Measurements from ENCODE around the gene PDCD1.
"Not testable (repeated sequence)": the region's sequence is repeated elsewhere in the genome, so short reads cannot be mapped to it uniquely, and the experiment has no call there.

The PDCD1 gene

GRCh38 chr2:241849616-241850543 is 8.8 kb downstream of the PDCD1 start:
- DNase-seq, result no peak

GRCh38 chr2:241848761-241849615 is 9.7 kb downstream of the PDCD1 start:
- no peak for DNase-seq

DNA sequence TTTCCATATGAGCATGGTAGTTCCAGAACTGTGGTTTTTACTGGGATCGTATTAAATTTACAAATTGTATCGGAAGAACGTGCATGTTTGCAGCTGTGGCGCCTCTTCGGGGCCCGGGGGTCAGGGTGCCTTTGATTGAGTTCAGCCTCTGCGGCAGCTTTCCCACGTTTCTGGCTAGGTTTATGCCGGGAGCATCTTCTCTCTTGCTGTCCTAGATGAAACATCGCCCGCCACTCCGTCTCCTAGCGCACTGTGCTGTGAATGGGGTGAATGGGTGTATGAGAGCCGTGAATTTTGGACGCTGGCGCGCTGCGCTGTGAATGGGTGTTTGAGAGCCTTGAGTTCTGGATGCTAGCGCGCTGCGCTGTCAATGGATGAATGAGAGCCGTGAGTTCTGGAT is 12.3 kb downstream of the PDCD1 start:
- DNase-seq, result no peak

DNA sequence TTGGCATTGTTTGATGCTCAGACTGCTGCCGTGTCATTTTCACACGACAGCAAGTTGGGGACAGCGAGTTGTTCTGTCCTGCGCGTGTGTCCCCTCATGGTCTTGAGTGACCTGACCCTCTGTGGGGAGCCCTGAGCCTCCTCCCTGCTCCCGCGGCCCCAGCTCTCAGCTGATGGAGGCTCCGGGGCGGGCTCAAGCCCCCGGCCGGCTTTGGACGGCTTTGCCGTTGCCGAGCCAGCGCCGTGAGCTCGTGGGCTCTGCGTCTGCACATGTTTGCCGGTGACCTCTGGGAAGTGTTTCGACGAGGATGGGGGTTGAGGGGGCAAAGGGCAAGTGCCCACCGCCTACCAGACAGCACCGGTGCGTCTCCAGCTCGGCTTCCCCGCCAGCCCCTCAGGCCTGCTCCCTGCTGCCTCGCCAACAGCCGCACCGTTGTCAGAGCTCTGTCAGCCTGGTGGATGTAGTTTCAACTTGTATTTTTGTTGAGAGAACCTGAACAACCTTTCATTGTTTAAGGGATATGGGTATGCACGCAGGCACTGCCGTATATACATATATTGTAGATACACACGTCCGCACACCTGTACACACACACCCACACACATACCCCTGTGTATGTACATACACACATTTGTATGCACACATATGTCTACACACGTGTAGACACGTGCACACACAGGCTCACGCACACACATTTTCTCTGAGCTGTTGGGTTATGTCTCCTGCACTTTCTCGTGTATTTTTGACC is 13.7 kb downstream of the PDCD1 start:
- no peak for DNase-seq

DNA sequence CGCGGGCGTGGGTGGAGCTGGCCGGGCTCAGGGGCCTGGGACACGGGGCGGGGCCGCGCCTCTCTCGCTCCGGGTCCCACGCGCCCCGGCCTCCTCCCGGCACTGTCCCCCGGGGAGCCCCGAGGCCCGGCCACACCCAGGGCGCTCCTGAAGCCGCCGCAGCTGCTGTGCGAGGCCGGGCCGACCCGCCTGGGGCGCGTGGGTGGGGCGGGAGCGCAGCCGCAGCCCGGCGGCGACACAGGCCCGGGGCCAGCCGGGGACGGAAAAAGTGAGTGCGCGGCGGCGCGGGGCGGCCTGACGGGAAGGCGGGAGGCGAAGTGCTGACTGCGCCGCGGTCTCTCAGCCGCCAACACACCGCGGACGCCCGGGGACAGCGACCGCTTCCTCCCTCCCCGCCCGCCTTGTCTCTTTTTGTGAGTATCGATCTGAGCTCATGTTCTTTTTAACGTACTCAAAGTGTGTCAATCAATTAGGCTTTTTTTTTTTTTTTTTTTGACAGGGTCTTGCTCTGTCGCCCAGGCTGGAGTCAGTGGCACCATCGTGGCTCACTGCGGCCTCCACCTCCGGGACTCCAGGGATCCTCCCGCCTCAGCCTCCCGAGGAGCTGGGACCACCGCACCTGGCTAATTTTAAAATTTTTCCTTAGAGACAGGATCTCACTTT is 14.5 kb downstream of the PDCD1 start:
- DNase-seq, result no peak

- DNase-seq, result no peak
These were observed 15.2 kb downstream of the PDCD1 start for GRCh38 chr2:241843321-241844065.

GRCh38 chr2:241842620-241843211 is 16.0 kb downstream of the PDCD1 start:
- no peak for DNase-seq

- no peak for DNase-seq
These were observed 16.7 kb downstream of the PDCD1 start for GRCh38 chr2:241842067-241842415.

GRCh38 chr2:241841181-241842066 is 17.3 kb downstream of the PDCD1 start:
- no peak for DNase-seq

GRCh38 chr2:241837197-241837965 is 21.3 kb downstream of the PDCD1 start:
- no peak for DNase-seq

DNA sequence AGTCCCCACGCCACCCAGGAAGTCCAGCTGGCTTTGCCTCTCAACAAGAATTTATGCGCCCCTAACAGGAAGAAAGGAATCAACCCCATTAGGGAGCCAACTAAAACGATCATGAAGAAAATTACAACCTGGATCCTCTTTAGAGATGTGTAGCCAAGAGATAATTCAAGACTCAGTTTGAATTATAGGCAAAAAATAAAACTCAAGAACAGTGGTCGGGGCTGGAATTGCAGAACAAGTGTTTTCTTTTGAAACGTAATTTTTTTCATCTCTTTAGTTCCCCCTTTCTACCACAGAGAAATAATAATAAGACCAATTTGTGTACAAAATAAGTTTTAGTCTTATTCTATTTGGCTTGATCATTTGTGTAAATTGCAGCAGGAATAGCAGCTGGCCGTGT is 22.4 kb downstream of the PDCD1 start:
- no peak for DNase-seq

DNA sequence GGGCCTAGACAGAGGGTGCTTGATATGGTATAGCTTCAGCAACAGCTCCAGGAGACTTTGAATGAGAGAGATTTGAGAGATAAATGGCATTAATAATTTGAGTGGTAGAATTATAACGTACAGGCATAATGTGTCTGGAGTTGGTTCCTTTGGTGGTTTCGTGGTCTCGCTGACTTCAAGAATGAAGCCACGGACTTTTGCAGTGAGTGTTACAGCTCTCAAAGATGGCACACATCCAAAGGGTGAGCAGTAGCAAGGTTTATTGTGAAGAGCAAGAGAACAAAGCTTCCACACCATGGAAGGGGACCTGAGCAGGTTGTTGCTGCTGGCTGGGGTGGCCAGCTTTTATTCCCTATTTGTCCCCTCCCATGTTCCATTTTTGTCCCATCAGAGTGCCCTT is 23.1 kb downstream of the PDCD1 start:
- DNase-seq, result no peak

- no peak for DNase-seq
These were observed 24.0 kb downstream of the PDCD1 start for GRCh38 chr2:241834527-241835210.

DNA sequence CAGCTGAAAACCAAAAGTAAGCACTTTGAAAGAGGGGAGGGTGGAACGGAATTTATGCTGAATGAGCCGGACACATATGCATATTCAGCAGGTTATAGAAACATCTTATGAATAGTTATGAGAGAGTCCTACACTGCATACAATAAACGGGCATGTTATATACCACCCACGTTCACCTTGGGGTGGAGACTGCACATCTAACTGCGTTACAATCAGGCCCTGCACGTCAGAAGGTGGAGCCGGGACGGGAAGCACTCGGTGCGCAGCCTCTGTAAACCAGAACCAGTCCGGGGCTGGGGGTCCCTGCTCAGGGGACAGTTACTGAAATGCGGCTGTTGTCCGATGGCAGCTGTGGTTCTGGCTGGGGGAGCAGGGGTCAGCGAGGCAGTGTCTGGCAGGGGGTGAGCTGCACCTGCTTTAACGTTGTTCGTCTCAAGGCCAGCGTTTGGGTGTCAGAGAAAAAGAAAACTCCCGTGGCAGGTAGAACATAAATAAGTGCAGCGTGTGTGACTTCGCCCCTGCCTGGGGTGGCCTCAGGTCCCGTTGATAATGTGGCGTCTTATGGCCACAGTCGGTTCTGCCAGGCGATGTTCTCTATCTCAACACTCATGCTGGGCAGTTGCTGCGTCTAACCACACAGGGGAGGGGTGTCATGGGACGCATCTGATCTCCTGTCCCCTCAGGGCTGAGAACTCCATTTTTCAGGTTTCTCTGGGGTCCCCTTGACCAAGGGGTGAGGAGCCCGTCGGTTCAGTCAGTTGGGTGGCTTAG is 24.8 kb downstream of the PDCD1 start:
- DNase-seq, result not testable (repeated sequence)

DNA sequence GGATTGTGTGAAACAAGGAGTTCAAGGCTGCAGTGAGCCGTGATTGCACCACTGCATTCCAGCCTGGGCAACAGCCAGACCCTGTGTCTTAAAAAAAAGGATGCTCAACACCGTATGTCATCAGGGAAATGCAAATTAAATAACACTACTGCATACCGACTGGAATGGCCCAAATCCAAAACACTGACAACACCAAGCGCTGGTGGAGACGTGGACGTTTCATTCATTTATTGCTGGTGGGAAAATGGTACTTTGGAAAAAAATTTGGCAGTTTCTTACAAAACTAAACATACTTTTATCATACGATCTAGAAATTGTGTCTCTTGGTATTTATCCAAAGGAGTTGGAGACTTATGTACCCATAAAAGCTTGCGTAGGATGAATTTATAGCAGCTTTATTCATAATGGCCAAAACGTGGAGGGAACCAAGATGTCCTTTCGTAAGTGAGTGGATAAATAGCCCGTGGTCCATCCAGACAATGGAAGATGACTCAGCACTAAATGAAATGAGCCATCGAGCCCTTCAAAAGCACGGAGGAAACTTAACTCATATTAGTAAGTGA is 25.5 kb downstream of the PDCD1 start:
- DNase-seq, result no peak

- DNase-seq, result no peak
These were observed 31.3 kb downstream of the PDCD1 start for GRCh38 chr2:241827394-241827793.

- DNase-seq, result not testable (repeated sequence)
These were observed 34.9 kb downstream of the PDCD1 start for GRCh38 chr2:241823531-241824437.
